GM18909 (cell line): Measurements from ENCODE around the gene RAB43.

Experiments used
- ATAC-seq: cut with Tn5 transposase; IDR thresholded peaks from one replicate; pipeline ENCODE4 v1.9.1; 2021; ENCODE audit warnings: mild to moderate bottlenecking; ENCODE audit not compliant: unreplicated experiment, poor library complexity

Gene RAB43

DNA sequence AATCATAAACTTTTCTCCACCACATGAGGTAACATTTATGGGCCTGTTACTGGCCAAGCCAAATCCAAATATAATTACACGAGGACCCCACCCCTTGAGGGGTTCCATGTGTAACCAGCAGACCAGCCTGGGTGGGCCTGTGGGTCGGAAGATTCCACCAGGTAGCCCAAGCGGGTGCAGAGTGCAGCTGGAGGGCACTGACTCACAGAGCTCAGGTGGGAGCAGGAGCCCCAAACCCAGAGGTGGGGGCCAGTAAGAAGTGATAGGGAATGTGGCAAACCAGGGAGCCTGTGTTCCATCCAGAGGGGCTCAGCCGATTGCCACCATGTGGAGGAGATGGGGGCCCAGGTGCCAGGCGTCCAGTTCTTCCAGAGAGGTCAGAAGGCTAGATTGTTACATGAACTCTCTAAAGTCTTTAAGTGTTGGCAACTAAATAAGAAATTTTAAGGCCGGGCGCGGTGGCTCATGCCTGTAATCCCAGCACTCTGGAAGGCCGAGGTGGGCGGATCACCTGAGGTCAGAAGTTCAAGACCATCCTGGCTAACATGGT is 58.4 kb downstream of the RAB43 start:
- ATAC-seq, result no peak

DNA sequence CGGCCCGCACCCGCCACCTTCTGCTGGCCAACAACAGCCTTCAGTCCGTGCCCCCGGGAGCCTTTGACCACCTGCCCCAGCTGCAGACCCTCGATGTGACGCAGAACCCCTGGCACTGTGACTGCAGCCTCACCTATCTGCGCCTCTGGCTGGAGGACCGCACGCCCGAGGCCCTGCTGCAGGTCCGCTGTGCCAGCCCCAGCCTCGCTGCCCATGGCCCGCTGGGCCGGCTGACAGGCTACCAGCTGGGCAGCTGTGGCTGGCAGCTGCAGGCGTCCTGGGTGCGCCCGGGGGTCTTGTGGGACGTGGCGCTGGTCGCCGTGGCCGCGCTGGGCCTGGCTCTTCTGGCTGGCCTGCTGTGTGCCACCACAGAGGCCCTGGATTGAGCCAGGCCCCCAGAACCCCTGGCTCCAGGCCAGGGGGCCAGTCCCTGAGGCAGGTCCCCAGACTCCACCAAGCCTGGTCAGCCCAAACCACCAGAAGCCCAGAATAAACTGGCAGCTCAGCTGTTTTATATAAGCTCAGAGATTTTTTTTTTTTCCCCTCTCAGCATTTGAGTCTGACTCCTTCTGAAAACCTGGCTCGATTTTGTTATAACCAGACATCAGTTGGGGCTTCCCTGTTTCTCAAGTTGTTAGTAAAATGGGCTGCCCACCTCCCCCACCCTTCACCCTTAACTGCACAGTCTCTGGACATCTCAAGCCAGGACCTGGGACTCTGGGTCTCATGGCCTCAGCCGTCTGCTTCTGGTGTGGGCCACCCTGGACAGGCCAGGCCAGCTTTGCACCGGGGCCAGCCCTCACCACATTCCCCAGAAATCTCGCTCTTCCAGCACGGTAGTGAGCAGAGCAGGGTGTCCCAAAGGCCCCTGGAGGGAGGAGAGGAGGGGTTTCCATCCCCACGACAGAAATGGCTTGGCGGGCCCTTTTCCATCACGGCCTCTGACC is 59.4 kb downstream of the RAB43 start:
- ATAC-seq, result no peak

DNA sequence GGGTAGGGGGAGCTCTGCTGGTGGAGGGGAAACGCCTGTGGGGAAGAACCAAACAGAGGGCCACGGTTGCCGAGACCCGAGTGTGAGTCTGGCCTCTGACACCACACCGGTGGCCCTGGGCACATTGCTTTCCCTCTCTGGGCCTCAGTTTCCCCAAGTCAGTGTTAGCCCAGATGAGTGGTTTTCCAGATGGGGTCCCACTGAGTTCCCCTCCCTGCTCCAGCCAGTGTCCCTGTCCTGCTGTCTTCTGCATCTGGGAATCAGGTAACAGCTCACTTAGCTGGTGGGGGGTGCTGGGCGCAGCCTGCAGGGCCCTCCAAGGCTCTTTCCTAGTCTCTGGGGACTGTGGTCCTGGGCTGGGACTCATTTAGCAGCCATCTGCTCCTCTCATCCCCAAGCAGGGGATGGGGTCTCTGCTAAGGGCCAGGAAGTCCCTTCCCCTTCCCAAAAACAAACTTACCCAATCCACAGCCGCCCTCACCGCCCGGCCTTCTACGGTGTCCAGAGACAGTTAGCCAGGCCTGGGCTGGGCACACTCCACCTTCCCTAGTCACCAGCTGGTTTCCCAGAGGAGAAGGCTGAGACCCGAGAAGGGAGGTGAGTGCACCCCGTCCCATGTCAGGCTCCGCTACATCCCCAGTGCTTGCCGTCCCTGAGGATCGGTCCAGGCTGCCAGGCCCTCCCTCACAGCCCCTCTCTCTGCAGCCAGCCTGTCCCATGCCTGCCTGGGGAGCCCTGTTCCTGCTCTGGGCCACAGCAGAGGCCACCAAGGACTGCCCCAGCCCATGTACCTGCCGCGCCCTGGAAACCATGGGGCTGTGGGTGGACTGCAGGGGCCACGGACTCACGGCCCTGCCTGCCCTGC is 60.3 kb downstream of the RAB43 start:
- no peak for ATAC-seq

DNA sequence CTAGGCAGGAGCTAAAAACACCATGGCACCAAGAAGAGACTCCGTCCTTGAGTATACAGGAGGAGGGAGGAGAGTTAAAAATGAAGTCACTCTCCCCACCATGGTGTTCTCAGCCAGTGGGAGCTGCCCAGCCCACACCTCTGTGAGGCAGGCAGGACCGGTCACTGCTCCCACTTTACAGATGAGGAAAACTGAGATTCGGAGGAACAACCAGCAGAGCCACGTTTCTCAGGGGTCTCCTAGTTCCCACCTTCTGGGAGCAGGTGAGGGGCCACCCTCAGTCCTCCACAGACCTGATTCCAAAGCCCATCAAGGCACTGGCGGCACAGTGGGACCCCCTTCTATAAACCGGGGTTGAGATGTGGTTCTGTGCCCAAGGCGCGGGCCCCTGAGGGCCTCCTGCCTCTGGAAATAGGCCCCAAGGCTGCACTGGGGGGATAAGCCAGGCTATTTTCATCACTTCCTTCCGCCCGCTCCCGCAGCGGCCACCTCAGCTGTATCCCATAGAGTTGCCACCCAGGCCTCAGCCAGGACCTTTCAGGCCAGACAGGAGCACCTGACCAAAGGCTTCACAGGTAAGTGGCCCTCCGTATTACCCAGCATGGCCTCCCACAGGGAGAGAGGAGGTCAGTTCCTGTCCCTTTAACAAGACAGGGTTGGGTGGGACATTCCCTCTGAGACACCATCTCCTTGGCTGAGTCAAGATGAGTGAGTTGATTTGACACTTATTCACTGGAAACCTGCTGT is 61.2 kb downstream of the RAB43 start, which contains the start of gene GP9:
Gene GP9, plus strand, starts transcription at position 504 of the 747 bp plus-strand sequence. CDS start 961 bp downstream, outside the sequence.
- no peak for ATAC-seq

DNA sequence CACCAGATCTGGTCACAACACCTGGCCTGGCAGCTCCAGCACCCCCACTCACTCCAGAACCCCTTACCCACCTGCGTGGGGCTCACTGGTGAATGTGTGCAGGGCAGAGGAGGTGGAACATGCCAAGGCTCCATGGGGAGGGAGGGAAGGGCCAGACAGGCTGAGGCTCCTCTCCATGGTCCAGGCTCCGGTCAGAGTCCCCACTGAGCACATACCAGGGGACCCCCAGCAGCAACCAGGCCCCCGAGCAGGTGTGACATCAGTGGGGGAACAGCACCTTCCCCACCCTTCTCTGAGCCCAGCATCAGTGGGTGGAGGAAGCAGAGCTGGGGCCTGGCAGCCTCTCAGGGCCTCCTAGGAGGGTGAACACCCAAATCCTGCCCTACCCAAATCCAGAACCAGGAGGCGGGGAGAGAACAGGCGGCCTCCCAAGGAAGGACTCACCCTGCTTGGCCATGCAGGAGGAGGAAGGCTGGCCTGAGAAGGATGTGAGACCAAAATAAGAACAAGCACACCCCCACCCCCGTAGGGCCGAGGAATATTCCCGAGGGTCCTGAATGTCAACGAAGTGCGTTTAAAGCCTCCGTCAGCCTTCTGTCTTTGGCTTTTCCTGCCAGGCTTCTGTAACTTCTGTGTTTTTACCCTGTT is 62.2 kb downstream of the RAB43 start:
- no peak for ATAC-seq

DNA sequence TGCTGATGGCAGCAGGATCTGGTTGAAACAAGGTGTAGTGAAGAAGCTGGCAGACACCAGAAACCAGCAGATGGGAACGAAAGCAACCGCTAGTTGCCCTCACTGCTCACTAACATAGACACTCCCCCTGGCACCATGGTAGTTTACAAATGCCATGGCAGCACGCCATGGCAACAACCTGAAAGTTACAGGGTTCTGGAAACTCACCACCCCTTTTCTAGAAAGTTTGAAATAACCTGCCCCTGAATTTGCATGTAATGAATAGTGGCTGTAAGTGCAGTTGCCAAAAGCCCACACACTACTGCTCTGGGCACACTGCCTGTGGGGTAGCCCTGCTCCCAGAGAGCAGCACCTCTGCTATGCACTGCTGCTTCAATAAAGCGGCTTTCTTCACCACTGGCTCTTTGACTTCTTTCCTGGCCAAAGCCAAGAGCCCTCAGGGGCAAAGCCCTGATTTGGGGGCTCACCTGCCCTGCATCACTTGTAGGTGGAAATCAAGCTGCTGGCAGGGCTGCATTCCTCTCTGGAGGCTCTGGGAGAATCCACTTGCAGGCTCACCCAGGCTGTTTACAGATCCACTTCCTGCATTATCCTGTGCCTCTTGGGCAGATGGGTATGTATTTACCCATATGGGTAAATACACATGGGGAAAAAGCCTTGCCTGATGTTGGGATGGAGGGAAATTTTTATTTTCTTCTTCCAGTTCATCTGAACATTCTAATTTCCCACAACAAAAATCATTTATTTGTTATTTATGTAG is 63.0 kb downstream of the RAB43 start:
- ATAC-seq, result peak; percentile 72

DNA sequence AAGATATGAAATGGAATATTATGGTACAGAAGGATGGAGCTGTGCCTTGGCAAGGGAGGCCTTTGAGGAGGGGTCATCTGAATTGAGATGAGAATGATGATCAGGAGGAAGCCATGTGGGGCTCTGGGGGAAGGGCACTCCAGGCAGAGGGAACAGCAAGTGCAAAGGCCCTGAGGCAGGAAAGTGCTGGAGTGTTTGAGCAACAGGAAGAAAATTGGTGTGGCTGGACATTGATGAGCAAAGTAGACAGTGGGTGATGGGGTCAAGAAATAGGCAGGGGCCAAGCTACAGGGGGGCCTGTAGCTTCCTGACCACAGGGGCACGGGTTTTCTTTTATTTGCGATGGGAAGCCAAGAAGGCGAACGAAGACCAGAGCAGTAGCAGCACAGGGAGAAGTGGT is 64.4 kb downstream of the RAB43 start:
- no peak for ATAC-seq

DNA sequence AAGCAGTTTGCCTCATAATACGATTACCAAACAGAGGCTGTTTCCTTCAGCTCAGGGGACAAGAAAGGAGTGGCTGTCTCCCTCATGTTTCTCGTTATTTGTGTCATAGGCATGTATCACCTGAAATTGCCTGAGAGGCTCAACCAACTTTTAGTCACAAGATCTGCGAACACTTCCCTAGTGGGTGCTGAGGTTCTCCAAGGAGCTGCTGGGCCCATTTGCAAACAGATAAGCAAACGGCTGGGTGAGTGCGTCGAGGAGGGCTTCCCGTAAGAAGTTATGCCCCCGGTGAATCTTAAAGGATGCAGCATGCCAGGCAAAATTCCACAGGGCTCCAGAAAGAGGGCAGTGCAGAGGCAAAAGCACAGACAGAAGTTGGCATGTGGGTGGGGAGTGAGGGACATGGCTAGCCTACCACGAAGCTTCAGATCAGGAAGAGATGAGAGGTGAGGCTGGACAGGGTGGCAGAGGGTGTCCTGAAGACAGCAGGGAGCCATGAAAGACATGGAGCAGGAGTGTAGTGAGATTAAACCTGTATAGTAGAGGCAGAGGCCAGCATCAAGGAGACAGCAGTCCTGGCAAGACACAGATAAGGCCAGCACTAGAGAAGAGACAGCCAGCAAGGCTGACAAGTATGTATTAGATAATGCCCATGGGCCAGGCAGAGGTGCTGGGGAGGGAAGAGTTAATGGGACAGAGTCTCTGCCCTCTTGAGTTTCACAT is 65.0 kb downstream of the RAB43 start:
- no peak for ATAC-seq

DNA sequence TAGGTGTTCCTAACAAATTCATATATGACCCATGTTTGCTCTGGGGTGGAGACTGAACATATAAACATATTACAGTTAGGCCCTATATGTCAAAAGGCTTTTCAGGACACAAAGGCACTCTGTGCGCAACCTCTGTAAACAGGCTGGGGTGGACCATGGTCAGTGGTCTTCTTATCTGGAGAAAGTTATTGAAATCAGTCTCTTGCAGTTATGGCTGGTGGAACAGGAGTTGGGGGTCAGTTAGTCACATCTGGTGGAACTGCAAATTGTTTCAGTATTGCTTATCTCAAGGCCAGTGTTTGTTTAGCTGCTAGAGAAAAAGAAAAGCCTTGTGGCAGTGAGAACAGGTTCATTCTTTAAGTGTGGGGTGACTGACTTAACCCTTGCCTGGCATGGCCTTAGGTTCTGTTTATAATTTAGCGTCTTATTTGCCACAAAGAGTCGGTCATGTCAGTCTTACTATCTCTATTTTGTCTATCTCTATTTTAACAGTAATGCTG is 66.9 kb downstream of the RAB43 start:
- no peak for ATAC-seq

DNA sequence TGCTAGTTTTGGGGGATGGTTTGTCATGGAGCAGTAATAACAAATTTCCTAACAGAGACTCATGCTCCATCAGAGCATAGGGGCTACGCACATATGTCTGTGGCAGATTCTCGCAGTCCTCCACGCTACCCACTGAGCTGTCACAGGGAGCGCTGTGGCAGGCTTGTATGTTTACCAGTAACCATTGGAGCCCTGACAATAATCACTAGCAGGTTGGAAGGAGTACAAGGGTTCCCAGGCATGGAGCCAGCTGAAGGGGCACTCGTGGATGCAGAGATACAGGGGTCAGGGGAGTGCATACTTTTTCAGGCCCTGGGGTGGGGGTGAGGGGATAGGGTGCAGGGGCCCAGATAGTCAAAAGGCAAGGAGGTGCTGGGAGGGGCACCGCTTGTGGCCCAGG is 68.9 kb downstream of the RAB43 start:
- no peak for ATAC-seq

DNA sequence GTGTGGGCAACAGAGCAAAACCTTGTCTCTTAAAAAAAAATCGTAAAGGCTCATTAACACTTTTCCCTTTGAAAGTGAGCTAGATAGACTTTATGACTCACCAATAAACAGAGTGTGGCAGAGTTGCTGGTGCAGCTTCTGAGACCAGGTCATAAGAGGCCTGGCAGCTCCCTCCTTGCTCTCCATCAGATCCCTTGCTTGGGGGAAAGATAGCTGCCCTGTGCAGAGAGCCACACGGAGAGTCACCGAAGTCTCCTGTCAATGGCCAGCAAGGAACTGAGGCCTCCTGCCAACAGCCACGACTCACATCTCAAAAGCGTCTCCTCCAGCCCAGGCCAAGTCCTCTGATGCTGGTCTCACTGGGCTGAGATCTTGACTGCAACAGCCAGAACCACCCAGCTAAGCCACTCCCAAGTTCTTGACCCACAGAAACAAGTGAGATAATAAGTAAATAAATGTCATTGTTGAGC is 69.7 kb downstream of the RAB43 start:
- no peak for ATAC-seq

DNA sequence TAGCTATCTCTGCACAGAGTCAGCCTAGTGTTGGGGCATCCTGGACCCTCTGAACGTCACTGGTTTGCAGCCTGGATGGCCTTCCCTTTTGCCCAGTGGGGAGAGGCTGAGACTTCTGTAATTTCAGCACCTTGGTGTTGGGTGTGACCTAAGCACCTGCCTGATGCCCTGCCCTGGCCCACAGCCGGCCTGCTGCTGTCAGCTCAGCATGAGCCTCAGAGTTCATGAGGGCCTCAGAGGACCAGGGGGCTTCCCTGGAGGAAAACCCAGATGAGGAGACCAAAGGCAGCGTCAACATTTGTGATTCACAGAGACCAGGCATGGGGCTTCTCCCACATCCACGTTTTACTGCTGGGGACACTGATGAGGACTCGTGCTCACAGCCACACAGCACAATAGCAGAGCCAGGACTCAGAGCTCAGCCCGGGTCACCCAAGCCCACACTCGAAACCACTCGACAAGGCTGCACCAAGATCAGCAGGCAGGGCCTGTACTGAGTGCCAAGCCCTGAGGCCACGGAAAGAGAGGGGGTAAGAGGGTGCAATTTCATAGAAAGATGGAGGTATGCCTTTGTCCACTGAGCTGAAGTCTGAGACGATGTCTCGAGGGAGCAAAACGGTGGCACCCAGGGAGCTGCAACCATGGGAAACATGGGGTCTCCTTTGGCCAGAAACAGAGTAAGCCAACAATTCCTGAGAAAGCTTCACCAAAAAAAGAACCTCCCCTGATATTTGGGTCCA is 70.9 kb downstream of the RAB43 start:
- no peak for ATAC-seq

DNA sequence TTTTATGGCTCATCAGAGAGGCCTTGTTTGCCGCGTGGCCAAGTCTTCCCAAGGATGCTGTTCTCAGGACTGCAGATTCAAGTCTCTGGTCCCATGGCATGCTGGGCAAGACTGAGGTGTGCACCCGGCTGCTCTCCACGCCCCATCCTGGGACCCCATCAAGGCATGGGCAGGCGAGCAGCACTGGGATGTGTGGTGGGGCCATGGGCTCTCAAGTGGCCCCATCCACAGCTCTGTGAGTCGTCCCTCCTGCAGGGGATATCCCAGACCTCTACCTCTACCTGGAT is 74.1 kb downstream of the RAB43 start:
- ATAC-seq, result no peak

DNA sequence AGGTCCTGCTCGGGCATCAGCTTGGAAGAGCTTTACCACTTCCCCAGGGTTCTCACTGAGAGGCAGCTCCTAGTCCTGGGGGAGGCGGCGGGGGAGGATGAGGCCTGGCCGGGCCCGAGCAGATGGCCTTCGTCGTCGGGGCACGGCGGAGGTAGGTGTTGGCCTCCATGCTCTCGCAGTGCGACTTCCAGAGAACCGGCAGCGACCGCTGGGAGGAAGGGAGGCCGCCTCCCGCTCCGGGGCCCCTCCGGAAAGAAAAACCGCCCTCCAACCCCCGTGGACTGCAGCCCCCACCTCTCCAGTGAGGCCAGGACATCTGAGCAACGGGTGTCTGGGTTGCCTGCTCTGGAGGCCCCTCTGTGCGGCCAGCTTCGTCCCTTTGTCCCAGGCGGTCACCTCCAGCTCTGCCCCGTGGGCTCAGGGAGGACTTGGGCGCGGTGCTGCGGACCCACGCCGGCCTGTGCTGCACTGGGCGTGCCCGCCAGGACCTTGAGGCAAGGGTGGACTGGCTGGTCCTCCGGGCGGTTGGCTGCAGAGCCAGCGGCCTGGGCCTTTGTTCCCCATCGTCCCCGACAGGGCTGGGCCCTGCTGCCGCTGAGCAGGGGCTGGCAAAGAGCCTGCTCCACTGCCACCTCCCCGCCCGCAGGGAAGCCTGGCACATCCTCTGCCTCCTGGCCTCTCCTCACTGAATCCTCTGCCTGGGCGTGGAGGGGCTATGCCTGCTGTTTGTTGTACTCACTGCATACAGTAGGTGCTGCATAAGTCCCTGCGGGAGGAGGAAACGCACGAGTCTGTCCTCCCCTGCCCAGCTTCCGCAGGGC is 74.7 kb downstream of the RAB43 start:
- ATAC-seq, result no peak

DNA sequence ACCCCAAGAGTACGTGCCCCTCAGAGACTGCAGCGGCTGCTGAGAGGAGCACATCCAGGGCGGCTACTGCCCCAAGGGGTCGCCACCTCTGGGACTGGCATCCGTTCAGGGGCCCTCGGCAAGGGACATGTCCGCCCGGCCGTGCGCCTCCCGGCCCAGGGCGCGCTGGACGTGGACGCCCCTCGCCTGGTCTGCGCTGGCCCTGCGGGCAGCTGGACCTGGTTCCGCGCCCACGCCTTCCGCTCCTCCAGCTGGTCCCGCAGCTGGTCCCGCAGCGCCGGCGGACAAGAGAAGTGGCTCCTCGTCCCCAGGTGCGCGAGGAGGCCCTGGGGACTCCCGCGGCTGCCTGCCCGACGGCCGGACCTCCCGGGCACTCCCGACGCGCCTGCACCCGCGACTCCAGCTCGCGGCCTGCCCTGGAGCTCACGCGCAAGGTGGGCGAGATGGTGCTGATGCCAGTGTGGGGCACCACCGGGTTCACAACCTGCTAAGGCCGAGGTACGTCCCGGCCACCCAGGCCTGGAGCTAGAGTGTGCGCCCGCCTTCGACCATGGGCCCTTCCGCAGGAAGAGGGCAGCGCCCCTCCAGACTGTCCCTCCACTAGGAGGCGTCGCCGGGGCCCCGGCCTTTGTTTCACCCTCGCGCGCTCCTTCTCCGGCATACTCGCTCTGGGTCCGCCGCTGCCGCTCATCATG is 75.4 kb downstream of the RAB43 start:
- ATAC-seq, result no peak

DNA sequence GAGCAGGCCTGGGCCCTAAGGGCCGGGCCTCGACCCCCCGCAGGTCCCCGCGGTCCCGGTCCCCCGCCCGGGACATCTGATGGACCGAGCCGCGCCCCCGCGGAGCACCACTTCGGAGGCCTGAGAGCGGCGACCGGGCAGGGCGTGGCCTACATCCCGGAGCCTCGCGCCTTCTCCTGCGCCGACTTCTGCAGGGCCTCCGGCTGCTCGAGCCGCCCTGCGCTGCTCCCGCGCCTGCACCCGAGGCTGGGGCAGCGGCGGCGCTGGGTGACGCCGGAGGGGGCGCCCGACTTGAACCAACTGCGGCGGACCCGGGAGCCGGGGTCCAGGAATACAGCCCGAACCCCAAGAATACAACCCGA is 75.9 kb downstream of the RAB43 start:
- ATAC-seq, result no peak
